ENCODE results near the gene CCDC51.

CCDC51 gene

DNA sequence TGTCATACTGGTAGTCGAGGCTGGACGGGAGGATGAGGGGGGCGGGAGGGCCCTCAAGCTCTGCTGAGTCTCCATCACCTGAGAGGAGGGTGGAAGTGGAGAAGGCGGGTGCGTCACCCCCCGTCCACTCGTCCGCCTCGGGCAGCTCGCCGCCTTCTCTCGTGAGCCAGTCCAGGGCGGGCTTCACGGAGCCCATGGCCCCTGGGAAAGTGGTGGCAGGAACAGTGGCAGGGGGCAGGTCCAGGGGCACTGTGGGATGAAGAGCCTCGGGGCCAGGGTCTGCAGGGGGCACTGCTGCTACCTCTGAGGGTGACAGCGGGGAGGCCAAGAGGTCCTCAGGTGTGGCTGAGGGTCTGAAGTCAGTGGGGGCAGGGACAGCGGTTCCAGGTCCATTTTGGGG is 20.3 kb downstream of the CCDC51 start:
- DNase-seq (ENCODE audit: low read depth in 1 of 2, low spot score in 1 of 2): no peak

- DNase-seq (ENCODE audit: low read depth in 1 of 2, low spot score in 1 of 2): no peak
These were observed 20.8 kb downstream of the CCDC51 start for GRCh38 chr3:48419149-48419548.

GRCh38 chr3:48418651-48419050 is 21.3 kb downstream of the CCDC51 start:
- no peak for DNase-seq (ENCODE audit: low read depth in 1 of 2, low spot score in 1 of 2)

DNA sequence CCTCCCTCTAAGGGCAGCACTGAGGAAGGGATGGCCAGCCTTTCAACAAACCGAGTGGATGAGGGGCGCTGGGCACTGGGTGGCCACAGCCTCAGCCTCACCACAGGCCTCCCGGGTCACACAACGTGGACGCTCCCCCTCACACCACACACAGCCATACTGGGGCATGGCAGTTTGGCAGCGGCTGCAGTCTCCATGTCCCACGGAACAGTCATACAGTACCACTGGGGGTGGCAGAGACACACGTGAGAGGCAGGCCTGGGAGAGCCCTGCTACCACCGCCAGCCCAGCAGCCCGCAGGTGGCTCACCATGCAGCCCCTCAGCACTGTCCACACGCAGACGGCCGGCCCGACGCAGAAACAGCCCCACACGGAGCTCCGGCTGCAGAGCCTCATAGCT is 21.8 kb downstream of the CCDC51 start:
- DNase-seq (ENCODE audit: low read depth in 1 of 2, low spot score in 1 of 2): no peak

GRCh38 chr3:48417529-48418108 is 22.3 kb downstream of the CCDC51 start:
- no peak for DNase-seq (ENCODE audit: low read depth in 1 of 2, low spot score in 1 of 2)

DNA sequence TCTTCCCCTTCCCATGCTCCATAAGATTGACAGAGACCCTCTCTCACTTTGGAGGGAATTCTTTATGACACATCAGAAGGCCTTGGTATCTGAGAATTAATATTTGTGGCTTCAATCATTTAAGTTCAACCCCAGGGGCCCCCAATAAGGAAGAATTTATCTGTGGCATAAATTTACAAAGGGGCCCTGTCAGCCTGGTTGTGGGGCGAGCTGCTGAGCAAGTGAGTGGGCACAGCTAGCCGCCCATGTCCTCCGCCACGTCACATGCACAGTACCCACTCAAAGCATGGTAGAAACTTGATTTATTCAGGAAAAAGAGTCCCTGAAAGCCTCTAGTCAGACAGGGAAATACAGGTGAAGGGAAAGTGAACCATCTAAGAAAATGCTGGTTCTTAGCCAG is 23.4 kb downstream of the CCDC51 start:
- no peak for DNase-seq (ENCODE audit: low read depth in 1 of 2, low spot score in 1 of 2)

- DNase-seq (ENCODE audit: low read depth in 1 of 2, low spot score in 1 of 2): no peak
These were observed 23.8 kb downstream of the CCDC51 start for GRCh38 chr3:48416091-48416505.

- no peak for DNase-seq (ENCODE audit: low read depth in 1 of 2, low spot score in 1 of 2)
These were observed 24.5 kb downstream of the CCDC51 start for GRCh38 chr3:48415251-48415953.

GRCh38 chr3:48414376-48415250 is 25.3 kb downstream of the CCDC51 start:
- DNase-seq (ENCODE audit: low read depth in 1 of 2, low spot score in 1 of 2): no peak

GRCh38 chr3:48413611-48414010 is 26.3 kb downstream of the CCDC51 start:
- no peak for DNase-seq (ENCODE audit: low read depth in 1 of 2, low spot score in 1 of 2)

DNA sequence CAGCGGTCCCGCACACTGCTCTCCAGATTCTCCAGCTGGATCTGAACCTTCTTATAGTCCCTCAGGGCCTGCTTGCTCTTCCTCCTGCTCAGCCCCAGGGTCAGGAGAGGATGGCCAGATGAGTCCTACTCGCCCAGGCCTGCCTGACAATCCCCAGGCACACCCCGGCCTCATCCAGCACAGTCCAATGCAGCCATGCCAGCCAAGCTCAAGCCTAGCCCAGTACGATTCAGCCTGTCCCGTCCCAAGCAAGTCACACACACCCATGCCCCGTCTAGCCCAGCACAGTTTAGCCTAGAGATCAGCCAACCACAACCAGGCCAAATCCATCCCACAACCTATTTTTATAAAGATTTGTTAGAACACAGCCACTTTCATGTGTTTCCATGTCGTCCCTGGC is 26.8 kb downstream of the CCDC51 start:
- no peak for DNase-seq (ENCODE audit: low read depth in 1 of 2, low spot score in 1 of 2)

DNA sequence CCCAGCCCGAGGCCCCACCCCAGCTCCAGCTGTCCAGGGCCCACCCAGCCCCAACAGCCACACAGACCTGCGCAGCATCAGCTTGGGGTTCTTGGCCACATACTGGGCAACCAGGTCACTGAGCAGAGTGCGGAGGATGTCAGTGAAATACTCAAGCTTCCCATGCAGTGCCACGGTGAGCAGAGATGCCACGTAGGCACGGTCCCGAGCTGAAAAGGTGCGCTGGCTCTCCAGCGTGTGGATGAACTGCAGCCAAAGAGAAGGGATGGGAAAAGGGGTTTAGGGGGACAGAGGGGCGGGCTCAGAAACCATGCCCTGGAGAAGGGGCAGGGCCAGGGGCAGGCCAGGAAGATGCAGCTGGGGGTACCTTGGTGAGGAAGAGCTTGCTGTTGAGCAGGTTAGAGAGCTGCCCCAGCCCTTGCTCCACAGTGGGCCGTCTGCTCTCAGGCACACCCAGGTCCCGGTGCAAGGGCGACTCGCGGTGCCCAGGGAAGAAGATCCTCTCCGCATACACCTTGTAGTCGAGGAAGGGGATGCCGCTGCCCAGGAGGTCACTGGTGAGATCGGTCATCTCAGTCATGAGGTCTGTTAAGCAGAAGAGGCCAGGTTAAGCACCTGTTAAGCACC is 27.4 kb downstream of the CCDC51 start:
- no peak for DNase-seq (ENCODE audit: low read depth in 1 of 2, low spot score in 1 of 2)

DNA sequence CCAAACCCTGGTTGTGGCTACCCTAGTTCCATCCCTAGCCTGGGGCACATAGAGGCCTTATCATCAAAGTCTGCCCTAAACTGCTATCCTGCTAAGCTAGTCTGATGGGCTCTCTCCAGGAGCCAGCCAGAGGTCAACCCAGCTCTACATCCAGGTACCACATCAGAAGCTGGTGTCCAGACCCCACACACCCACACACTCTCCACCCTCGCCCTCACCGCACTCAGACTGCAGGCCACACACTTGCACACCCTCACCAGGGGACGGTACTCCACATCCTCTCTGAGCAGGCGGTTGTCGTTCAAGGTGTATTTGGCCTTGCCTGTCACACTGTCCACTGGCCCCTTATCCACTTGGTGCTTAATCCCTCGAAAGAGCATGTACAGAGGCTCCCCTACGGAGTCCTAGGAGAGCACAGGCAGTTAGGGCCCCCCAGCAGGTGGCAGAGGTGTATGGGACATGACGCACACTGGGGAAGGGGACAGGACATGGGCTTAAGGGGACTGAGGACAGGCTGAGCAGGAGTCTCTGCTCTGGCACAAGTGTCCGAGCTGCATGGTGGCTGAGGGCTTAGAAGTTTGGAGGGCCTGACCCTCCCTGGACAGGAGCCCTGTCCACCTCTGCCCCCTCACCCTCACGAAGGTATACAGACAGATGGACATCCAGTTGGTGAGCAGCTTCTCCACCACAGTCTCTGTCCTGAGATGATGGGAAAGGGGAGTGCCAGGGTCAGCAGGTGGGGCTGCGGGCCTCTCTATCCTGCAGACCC is 28.1 kb downstream of the CCDC51 start:
- no peak for DNase-seq (ENCODE audit: low read depth in 1 of 2, low spot score in 1 of 2)

DNA sequence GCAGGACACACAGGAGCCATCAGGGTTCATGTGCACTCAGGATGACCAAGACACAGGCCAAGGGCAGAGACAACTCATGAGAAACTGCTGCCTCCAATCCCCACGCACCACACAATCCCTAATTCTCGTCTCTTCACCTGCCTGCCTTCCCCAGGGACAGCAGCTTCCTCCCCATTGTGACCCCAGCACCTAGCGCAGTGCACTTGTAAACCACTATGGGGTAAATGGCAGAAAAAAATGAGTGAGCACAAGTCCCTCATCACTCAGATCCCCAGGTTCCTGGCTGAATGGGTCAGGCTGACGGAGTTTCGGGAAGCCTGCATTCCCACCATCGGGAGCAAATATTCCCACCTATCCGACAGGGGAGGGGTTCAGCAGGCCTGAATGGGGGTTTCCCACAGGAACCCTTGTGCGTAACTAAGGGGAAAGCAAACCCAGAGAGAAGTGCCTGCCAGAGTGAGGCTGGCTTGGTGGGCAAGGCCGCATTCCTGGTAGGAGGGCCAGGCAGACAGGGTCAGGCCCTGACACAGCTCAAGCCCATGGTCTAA is 28.8 kb downstream of the CCDC51 start:
- no peak for DNase-seq (ENCODE audit: low read depth in 1 of 2, low spot score in 1 of 2)

GRCh38 chr3:48410205-48411040 is 29.5 kb downstream of the CCDC51 start:
- no peak for DNase-seq (ENCODE audit: low read depth in 1 of 2, low spot score in 1 of 2)

- no peak for DNase-seq (ENCODE audit: low read depth in 1 of 2, low spot score in 1 of 2)
These were observed 30.4 kb downstream of the CCDC51 start for GRCh38 chr3:48409291-48410201.

DNA sequence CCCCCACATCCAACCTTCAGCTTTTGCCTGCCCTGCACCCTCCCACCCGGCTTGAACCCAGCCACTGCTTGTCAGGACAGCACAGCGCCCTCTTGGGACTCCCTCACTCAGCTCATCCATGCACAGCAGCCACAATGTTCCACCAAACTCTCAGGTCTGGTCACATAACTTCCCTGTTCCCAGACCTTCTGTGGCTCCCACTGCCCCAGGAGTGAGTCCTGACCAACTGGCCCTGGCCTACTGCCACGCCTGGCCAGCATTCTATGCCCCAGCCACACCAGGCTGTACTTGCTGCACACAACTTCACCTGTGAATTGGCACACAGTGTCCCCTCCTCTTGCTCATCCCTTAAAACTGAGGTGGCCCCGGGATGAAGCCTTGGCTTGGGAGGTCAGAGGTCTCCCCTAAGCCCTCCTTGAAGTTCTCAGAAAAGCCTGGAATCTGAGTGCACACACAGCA is 31.1 kb downstream of the CCDC51 start:
- DNase-seq (ENCODE audit: low read depth in 1 of 2, low spot score in 1 of 2): no peak

GRCh38 chr3:48407542-48408099 is 32.3 kb downstream of the CCDC51 start:
- DNase-seq (ENCODE audit: low read depth in 1 of 2, low spot score in 1 of 2): no peak
